T-helper 17 cell (primary cell): ENCODE results near the gene TPRG1. TPM values are rescaled to one million over a fixed set of nuclear protein-coding genes. Genes with fewer than 3 reads are reported as not detected.

ENCODE experiments used
- ATAC-seq: fragments of 150-1000 bp; cut with Tn5 transposase; 2 replicates; pipeline ENCODE4 v1.10.0; 2021; ENCODE audit warnings: mild to moderate bottlenecking, moderate library complexity
- DNase-seq, 3 donors: peaks; one replicate each; pipeline versions ENCODE4 v3.0.0 to v3.0.0-alpha.2; 2020 to 2021
- H3K9me3 ChIP-seq: one replicate; pipeline ENCODE4 v1.7.0; 2013; ENCODE audit warnings: low read length, mild to moderate bottlenecking; ENCODE audit not compliant: control insufficient read depth, poor library complexity, severe bottlenecking
- H3K27ac Mint-ChIP-seq: one replicate; pipeline ENCODE4 v1.8.0; 2022; ENCODE audit warnings: mild to moderate bottlenecking, moderate library complexity, mixed read lengths
- H3K27me3 Mint-ChIP-seq: one replicate; pipeline ENCODE4 v1.8.0; 2022; ENCODE audit warnings: mixed read lengths
- H3K36me3 Mint-ChIP-seq: one replicate; pipeline ENCODE4 v1.8.0; 2022; ENCODE audit warnings: low read depth, mixed read lengths
- H3K4me1 Mint-ChIP-seq: one replicate; pipeline ENCODE4 v1.8.0; 2022; ENCODE audit warnings: mild to moderate bottlenecking, mixed read lengths
- H3K4me3 Mint-ChIP-seq: one replicate; pipeline ENCODE4 v1.8.0; 2022; ENCODE audit warnings: mild to moderate bottlenecking, moderate library complexity, mixed read lengths
- total RNA-seq, 4 donors: library from RNA in 2 of 4; stranded (reverse) in 2 of 4; gene quantifications; one replicate each; pipeline ENCODE4 v1.2.3 and lab custom pipeline; 2022 to 2026

TPRG1 gene
- total RNA-seq, 2 donors from 2014 or later: 1.6 to 3.1 TPM

GRCh38 chr3:189260556-189261493 lies 89.1 kb downstream of the TPRG1 start:
- no peak overlapping the region for H3K4me3 Mint-ChIP-seq
- no peak overlapping the region for H3K27ac Mint-ChIP-seq
- H3K36me3 Mint-ChIP-seq: no peaks in the 10 kb centered on the region

GRCh38 chr3:189262746-189263145 lies 91.0 kb downstream of the TPRG1 start:
- H3K9me3 ChIP-seq: no peaks in the 10 kb centered on the region
- no peak for ATAC-seq
- no peaks in the 10 kb centered on the region for H3K36me3 Mint-ChIP-seq
- H3K27me3 Mint-ChIP-seq: no peaks in the 10 kb centered on the region
- no peaks in the 10 kb centered on the region for H3K4me1 Mint-ChIP-seq
- H3K27ac Mint-ChIP-seq: no peak overlapping the region
- no peak for DNase-seq
- no peak overlapping the region for H3K4me3 Mint-ChIP-seq

More at GRCh38 chr3:189260556-189261493, 89.1 kb downstream of the TPRG1 start:
- Mint-ChIP-seq H3K4me1 (no peaks in the 10 kb centered on the region), H3K27me3 (no peaks in the 10 kb centered on the region)
- no peak for ATAC-seq
- DNase-seq: no peak
- H3K9me3 ChIP-seq: no peaks in the 10 kb centered on the region

GRCh38 chr3:189267981-189268613 lies 96.3 kb downstream of the TPRG1 start:
- H3K27me3 Mint-ChIP-seq: no peaks in the 10 kb centered on the region
- ATAC-seq: no peak

GRCh38 chr3:189269365-189269764 lies 97.6 kb downstream of the TPRG1 start:
- Mint-ChIP-seq H3K4me3 (no peak overlapping the region), H3K36me3 (no peaks in the 10 kb centered on the region), H3K4me1 (peaks cover 10% of the 10 kb centered on the region), H3K27me3 (no peaks in the 10 kb centered on the region), H3K27ac (peak overlapping the region; percentile 21)
- no peak for DNase-seq
- ATAC-seq: no peak
- no peaks in the 10 kb centered on the region for H3K9me3 ChIP-seq

More at GRCh38 chr3:189267981-189268613, 96.3 kb downstream of the TPRG1 start:
- no peak overlapping the region for H3K4me3 Mint-ChIP-seq
- no peak for DNase-seq
- no peaks in the 10 kb centered on the region for H3K36me3 Mint-ChIP-seq
- peaks cover 8% of the 10 kb centered on the region for H3K4me1 Mint-ChIP-seq
- H3K9me3 ChIP-seq: no peaks in the 10 kb centered on the region
- no peak overlapping the region for H3K27ac Mint-ChIP-seq

GRCh38 chr3:189270248-189270832 lies 98.6 kb downstream of the TPRG1 start:
- H3K9me3 ChIP-seq: no peaks in the 10 kb centered on the region
- H3K27me3 Mint-ChIP-seq: no peaks in the 10 kb centered on the region
- DNase-seq (no peak), ATAC-seq (peak; percentile 50)
- H3K27ac Mint-ChIP-seq: peak overlapping the region; percentile 21
- no peak overlapping the region for H3K4me3 Mint-ChIP-seq
- H3K36me3 Mint-ChIP-seq: peaks cover 1% of the 10 kb centered on the region
- peaks cover 10% of the 10 kb centered on the region for H3K4me1 Mint-ChIP-seq

- no peaks in the 10 kb centered on the region for H3K27me3 Mint-ChIP-seq
- H3K9me3 ChIP-seq: no peaks in the 10 kb centered on the region
- no peak for DNase-seq
- ATAC-seq: no peak
- H3K4me3 Mint-ChIP-seq: peak overlapping the region; percentile 45
- H3K27ac Mint-ChIP-seq: peak overlapping the region; percentile 93
- H3K4me1 Mint-ChIP-seq: peaks cover 15% of the 10 kb centered on the region
- peaks cover 2% of the 10 kb centered on the region for H3K36me3 Mint-ChIP-seq
Observed at GRCh38 chr3:189272500-189273119, 100.8 kb downstream of the TPRG1 start.

- H3K4me1 Mint-ChIP-seq: peaks cover 18% of the 10 kb centered on the region
- H3K4me3 Mint-ChIP-seq: no peak overlapping the region
- H3K27me3 Mint-ChIP-seq: no peaks in the 10 kb centered on the region
- H3K27ac Mint-ChIP-seq: no peak overlapping the region
- no peaks in the 10 kb centered on the region for H3K9me3 ChIP-seq
- ATAC-seq (no peak), DNase-seq (no peak)
- peaks cover 2% of the 10 kb centered on the region for H3K36me3 Mint-ChIP-seq
Observed at GRCh38 chr3:189273736-189274135, 102.0 kb downstream of the TPRG1 start.

- Mint-ChIP-seq H3K27me3 (no peaks in the 10 kb centered on the region), H3K36me3 (peaks cover 2% of the 10 kb centered on the region), H3K4me1 (peaks cover 17% of the 10 kb centered on the region), H3K27ac (no peak overlapping the region), H3K4me3 (no peak overlapping the region)
- no peak for ATAC-seq
- no peak for DNase-seq
- no peaks in the 10 kb centered on the region for H3K9me3 ChIP-seq
Observed at GRCh38 chr3:189275182-189275581, 103.4 kb downstream of the TPRG1 start.

- Mint-ChIP-seq H3K27me3 (no peaks in the 10 kb centered on the region), H3K4me1 (peaks cover 17% of the 10 kb centered on the region), H3K27ac (no peak overlapping the region), H3K36me3 (peaks cover 2% of the 10 kb centered on the region), H3K4me3 (no peak overlapping the region)
- no peak for DNase-seq
- ATAC-seq: no peak
- no peaks in the 10 kb centered on the region for H3K9me3 ChIP-seq
Observed at GRCh38 chr3:189275852-189276251, 104.1 kb downstream of the TPRG1 start.

- H3K27ac Mint-ChIP-seq: no peak overlapping the region
- peaks cover 2% of the 10 kb centered on the region for H3K36me3 Mint-ChIP-seq
- H3K27me3 Mint-ChIP-seq: no peaks in the 10 kb centered on the region
- ATAC-seq (no peak), DNase-seq (no peak)
- H3K9me3 ChIP-seq: no peaks in the 10 kb centered on the region
- H3K4me3 Mint-ChIP-seq: no peak overlapping the region
- peaks cover 17% of the 10 kb centered on the region for H3K4me1 Mint-ChIP-seq
Observed at GRCh38 chr3:189276444-189277219, 104.9 kb downstream of the TPRG1 start.

GRCh38 chr3:189277711-189278110 lies 105.9 kb downstream of the TPRG1 start:
- Mint-ChIP-seq H3K27me3 (no peaks in the 10 kb centered on the region), H3K36me3 (peaks cover 2% of the 10 kb centered on the region), H3K4me3 (no peak overlapping the region), H3K27ac (no peak overlapping the region), H3K4me1 (peaks cover 12% of the 10 kb centered on the region)
- DNase-seq (no peak), ATAC-seq (no peak)
- no peaks in the 10 kb centered on the region for H3K9me3 ChIP-seq

- H3K27me3 Mint-ChIP-seq: no peaks in the 10 kb centered on the region
- peaks cover 2% of the 10 kb centered on the region for H3K36me3 Mint-ChIP-seq
- H3K9me3 ChIP-seq: no peaks in the 10 kb centered on the region
- DNase-seq: no peak
- peaks cover 11% of the 10 kb centered on the region for H3K4me1 Mint-ChIP-seq
- ATAC-seq: no peak
- no peak overlapping the region for H3K27ac Mint-ChIP-seq
- no peak overlapping the region for H3K4me3 Mint-ChIP-seq
Observed at GRCh38 chr3:189278221-189278620, 106.5 kb downstream of the TPRG1 start.
